Sigmoid colon (tissue), 4 donors: ENCODE data around the gene VWA1.

ENCODE experiments used
- CTCF ChIP-seq, 4 experiments: fragments of 450-650 bp in 3 of 4; fragments of 200-600 bp in 1 of 4; IDR thresholded peaks; one replicate each; pipeline ENCODE4 v1.5.1; 2016 to 2019; ENCODE audit warnings: antibody characterized with exemption in 4 of 4, mild to moderate bottlenecking in 3 of 4, moderate library complexity in 2 of 4
- EP300 ChIP-seq, 4 donors: sonication (generic); formaldehyde crosslinking; IDR thresholded peaks; one replicate each; pipeline ENCODE4 v1.6.1; 2017; ENCODE audit warnings: antibody characterized with exemption in 4 of 4

- TF ChIP-seq EP300 (IDR thresholded peaks at IDR 0.05) (no peak), CTCF (IDR thresholded peaks at IDR 0.05) (no peak)
These were observed 6.7 kb downstream of the VWA1 start for GRCh38 chr1:1442069-1442770.
